ENCODE measurements around the gene VAV2. TPM values are rescaled to one million over a fixed set of nuclear protein-coding genes. Genes with fewer than 3 reads are reported as not detected.

Gene VAV2
- total RNA-seq, 1 donor from 2014 or later: 80.6 TPM

GRCh38 chr9:133778336-133779013 is 213.6 kb downstream of the VAV2 start:
- Mint-ChIP-seq H3K36me3 (ENCODE audit: insufficient read depth) (peaks cover 8% of the 10 kb centered on the region), H3K27me3 (no peaks in the 10 kb centered on the region), H3K9me3 (ENCODE audit: low read depth) (no peaks in the 10 kb centered on the region), H3K27ac (no peak overlapping the region), H3K4me1 (ENCODE audit: low read depth) (peaks cover 8% of the 10 kb centered on the region), H3K4me3 (ENCODE audit: low read depth) (no peak overlapping the region)
- TF ChIP-seq CTCF (IDR thresholded peaks at IDR 0.05; ENCODE audit: unreplicated experiment): no peak
- DNase-seq (ENCODE audit: low spot score, unreplicated experiment): no peak

- H3K4me3 Mint-ChIP-seq (ENCODE audit: low read depth): no peak overlapping the region
Observed at GRCh38 chr9:133777871-133778270, 214.3 kb downstream of the VAV2 start.

GRCh38 chr9:133777068-133777791 is 214.9 kb downstream of the VAV2 start:
- Mint-ChIP-seq H3K4me3 (ENCODE audit: low read depth) (no peak overlapping the region), H3K36me3 (ENCODE audit: insufficient read depth) (peaks cover 11% of the 10 kb centered on the region), H3K27ac (no peak overlapping the region), H3K27me3 (no peaks in the 10 kb centered on the region), H3K4me1 (ENCODE audit: low read depth) (peaks cover 2% of the 10 kb centered on the region), H3K9me3 (ENCODE audit: low read depth) (no peaks in the 10 kb centered on the region)
- TF ChIP-seq CTCF (IDR thresholded peaks at IDR 0.05; ENCODE audit: unreplicated experiment): no peak
- DNase-seq (ENCODE audit: low spot score, unreplicated experiment): no peak

More at GRCh38 chr9:133777871-133778270, 214.3 kb downstream of the VAV2 start:
- no peaks in the 10 kb centered on the region for H3K27me3 Mint-ChIP-seq
- peaks cover 6% of the 10 kb centered on the region for H3K4me1 Mint-ChIP-seq (ENCODE audit: low read depth)
- no peak overlapping the region for H3K27ac Mint-ChIP-seq
- TF ChIP-seq CTCF (IDR thresholded peaks at IDR 0.05; ENCODE audit: unreplicated experiment): no peak
- H3K36me3 Mint-ChIP-seq (ENCODE audit: insufficient read depth): peaks cover 8% of the 10 kb centered on the region
- H3K9me3 Mint-ChIP-seq (ENCODE audit: low read depth): no peaks in the 10 kb centered on the region
- no peak for DNase-seq (ENCODE audit: low spot score, unreplicated experiment)

GRCh38 chr9:133775951-133776905 is 215.9 kb downstream of the VAV2 start:
- no peaks in the 10 kb centered on the region for H3K27me3 Mint-ChIP-seq
- TF ChIP-seq CTCF (IDR thresholded peaks at IDR 0.05; ENCODE audit: unreplicated experiment): no peak
- no peak overlapping the region for H3K4me3 Mint-ChIP-seq (ENCODE audit: low read depth)
- H3K27ac Mint-ChIP-seq: no peak overlapping the region
- no peaks in the 10 kb centered on the region for H3K4me1 Mint-ChIP-seq (ENCODE audit: low read depth)
- peaks cover 12% of the 10 kb centered on the region for H3K36me3 Mint-ChIP-seq (ENCODE audit: insufficient read depth)
- DNase-seq (ENCODE audit: low spot score, unreplicated experiment): no peak
- H3K9me3 Mint-ChIP-seq (ENCODE audit: low read depth): no peaks in the 10 kb centered on the region

GRCh38 chr9:133775291-133775690 is 216.8 kb downstream of the VAV2 start:
- Mint-ChIP-seq H3K27ac (peak overlapping the region; percentile 68), H3K27me3 (no peaks in the 10 kb centered on the region), H3K4me1 (ENCODE audit: low read depth) (no peaks in the 10 kb centered on the region), H3K36me3 (ENCODE audit: insufficient read depth) (peaks cover 18% of the 10 kb centered on the region), H3K9me3 (ENCODE audit: low read depth) (no peaks in the 10 kb centered on the region), H3K4me3 (ENCODE audit: low read depth) (no peak overlapping the region)
- TF ChIP-seq CTCF (IDR thresholded peaks at IDR 0.05; ENCODE audit: unreplicated experiment): no peak
- DNase-seq (ENCODE audit: low spot score, unreplicated experiment): no peak

All from progenitor cell of endocrine pancreas (in vitro differentiated cells).